Fibroblast of pulmonary artery (primary cell): ENCODE data around the gene AXIN1.

Experiments used
- DNase-seq: peaks from one replicate; pipeline ENCODE4 v3.0.0-alpha.2; 2010; ENCODE audit warnings: low read depth
- H3K4me3 ChIP-seq: replicated peaks from 2 replicates; pipeline ENCODE4 v1.5.1; 2011; ENCODE audit warnings: low read depth, mild to moderate bottlenecking, control low read depth, low read length, moderate library complexity
- CTCF ChIP-seq: IDR thresholded peaks from 2 replicates; pipeline ENCODE4 v1.5.1; 2011; ENCODE audit warnings: mild to moderate bottlenecking, control low read depth, low read length, inconsistent platforms; ENCODE audit errors: missing control alignments

The AXIN1 gene

GRCh38 chr16:252366-253337 is 99.9 kb downstream of the AXIN1 start:
- DNase-seq: no peak
- no peak for TF ChIP-seq CTCF
- H3K4me3 ChIP-seq: no peak overlapping the region

GRCh38 chr16:249431-249830 is 103.1 kb downstream of the AXIN1 start:
- DNase-seq: no peak
- H3K4me3 ChIP-seq: no peak overlapping the region
- TF ChIP-seq CTCF: no peak

GRCh38 chr16:247027-247426 is 105.5 kb downstream of the AXIN1 start:
- no peak for DNase-seq
- TF ChIP-seq CTCF: no peak
- no peak overlapping the region for H3K4me3 ChIP-seq

- DNase-seq: no peak
- TF ChIP-seq CTCF: no peak
- no peak overlapping the region for H3K4me3 ChIP-seq
Measured at GRCh38 chr16:245105-245504, 107.4 kb downstream of the AXIN1 start.

- no peak for TF ChIP-seq CTCF
- no peak for DNase-seq
Measured at GRCh38 chr16:243348-243747, 109.2 kb downstream of the AXIN1 start.

GRCh38 chr16:242281-242680 is 110.2 kb downstream of the AXIN1 start:
- H3K4me3 ChIP-seq: no peak overlapping the region
- no peak for TF ChIP-seq CTCF
- DNase-seq: no peak

More at GRCh38 chr16:243348-243747, 109.2 kb downstream of the AXIN1 start:
- no peak overlapping the region for H3K4me3 ChIP-seq
